Body of pancreas (tissue), 4 donors: Measurements from ENCODE around the gene TTC17.

Experiments used
- CTCF ChIP-seq, 7 experiments: fragments of 450-650 bp in 4 of 7; fragments of 200-600 bp in 3 of 7; sonication (generic) in 3 of 7; IDR thresholded peaks; one replicate each; pipeline ENCODE4 v1.5.1; 2016 to 2019; ENCODE audit warnings: antibody characterized with exemption in 7 of 7
- POLR2A ChIP-seq, 3 donors: fragments of 450-650 bp; IDR thresholded peaks; one replicate each; pipeline ENCODE4 v1.6.1; 2016; ENCODE audit warnings: antibody characterized with exemption in 3 of 3, mild to moderate bottlenecking in 2 of 3

- no peak for TF ChIP-seq CTCF (IDR thresholded peaks at IDR 0.05)
- no peak for TF ChIP-seq POLR2A (IDR thresholded peaks at IDR 0.05)
Observed at GRCh38 chr11:43492701-43493100, 134.0 kb downstream of the TTC17 start.
